HG02759 (cell line): Measurements from ENCODE around the gene CDCA8.
"Not testable (repeated sequence)": the region's sequence is repeated elsewhere in the genome, so short reads cannot be mapped to it uniquely, and the experiment has no call there.

Source experiments
- ATAC-seq: cut with Tn5 transposase; IDR thresholded peaks from one replicate; pipeline ENCODE4 v1.9.1; 2021; ENCODE audit warnings: mild to moderate bottlenecking, moderate library complexity; ENCODE audit not compliant: unreplicated experiment

CDCA8 gene

GRCh38 chr1:37732111-37732780 lies 39.9 kb downstream of the CDCA8 start:
- no peak for ATAC-seq

GRCh38 chr1:37734629-37735591 lies 42.6 kb downstream of the CDCA8 start:
- no peak for ATAC-seq

GRCh38 chr1:37737975-37738374 lies 45.7 kb downstream of the CDCA8 start:
- ATAC-seq, result not testable (repeated sequence)

GRCh38 chr1:37738619-37739018 lies 46.3 kb downstream of the CDCA8 start:
- ATAC-seq, result not testable (repeated sequence)

- no peak for ATAC-seq
Measured at GRCh38 chr1:37739222-37739621, 46.9 kb downstream of the CDCA8 start.

- ATAC-seq, result no peak
Measured at GRCh38 chr1:37741130-37741529, 48.8 kb downstream of the CDCA8 start.

- no peak for ATAC-seq
Measured at GRCh38 chr1:37741662-37742061, 49.3 kb downstream of the CDCA8 start.

GRCh38 chr1:37746806-37747205 lies 54.5 kb downstream of the CDCA8 start:
- ATAC-seq, result no peak

- no peak for ATAC-seq
Measured at GRCh38 chr1:37748565-37748964, 56.2 kb downstream of the CDCA8 start.

GRCh38 chr1:37752213-37752582 lies 59.9 kb downstream of the CDCA8 start:
- no peak for ATAC-seq

- ATAC-seq, result no peak
Measured at GRCh38 chr1:37752583-37753471, 60.5 kb downstream of the CDCA8 start.

- no peak for ATAC-seq
Measured at GRCh38 chr1:37753473-37754321, 61.4 kb downstream of the CDCA8 start.

- no peak for ATAC-seq
Measured at GRCh38 chr1:37755290-37755689, 63.0 kb downstream of the CDCA8 start.

- no peak for ATAC-seq
Measured at GRCh38 chr1:37755951-37756560, 63.7 kb downstream of the CDCA8 start.
